ENCODE results near the gene MSRB1. TPM values are rescaled to one million over a fixed set of nuclear protein-coding genes. Genes with fewer than 3 reads are reported as not detected.
A peak's percentile ranks its signal among the peaks of the same experiment; 100 is the strongest.

Gene MSRB1
- total and polyA plus RNA-seq, 2 of the 13 experiments (the other 11 are each of a cell fraction or from before 2014, with no cell fraction given) = 32.1 to 75.4 TPM

DNA sequence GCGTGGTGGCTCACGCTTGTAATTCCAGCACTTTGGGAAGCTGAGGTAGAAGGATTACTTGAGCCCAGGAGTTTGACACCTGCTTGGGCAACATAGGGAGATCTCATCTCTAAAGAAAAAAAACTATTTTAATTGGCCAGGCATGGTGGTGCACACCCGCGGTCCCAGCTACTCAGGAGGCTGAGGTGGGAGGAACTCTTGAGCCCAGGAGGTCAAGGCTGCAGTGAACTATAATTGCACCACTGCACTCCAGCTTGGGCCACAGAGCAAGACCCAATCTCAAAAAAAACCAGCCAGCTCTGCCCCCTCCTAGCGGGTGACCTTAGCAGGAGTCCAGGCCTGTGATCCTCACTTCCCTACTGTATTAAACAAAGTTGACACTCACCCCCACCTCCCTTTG, 18.9 kb downstream of the MSRB1 start:
- intact Hi-C loops (cut with micrococcal nuclease; ENCODE audit: unreplicated experiment) (no loop called here), in situ Hi-C loops (cut with HindIII; ENCODE audit: extremely low pct_ligation_motif_present, low pct_unique_long_range_greater_than_20kb) (loop anchor here (5.0 kb wide), 1 partner anchor 62 kb away; no protein-coding TSS in a partner anchor)
- no peak for ATAC-seq
- ChIA-PET CTCF (ENCODE audit: low intra/inter-chr PET ratio, low total read pairs) (interaction anchor here (1.3 kb wide), 1 partner anchor 61 kb away, joined by 4 read pairs; no protein-coding TSS in a partner anchor), POLR2A (interaction anchor here (1.0 to 1.4 kb wide), 3 partner anchors 17 to 231 kb away, joined by 3 to 8 read pairs (median 4); partner anchors contain the start of genes RPS2 and TRAF7)
- no peaks in the 10 kb centered on the region for H3K9me3 ChIP-seq (ENCODE audit: low read length)
- TF ChIP-seq, protein P1, sequence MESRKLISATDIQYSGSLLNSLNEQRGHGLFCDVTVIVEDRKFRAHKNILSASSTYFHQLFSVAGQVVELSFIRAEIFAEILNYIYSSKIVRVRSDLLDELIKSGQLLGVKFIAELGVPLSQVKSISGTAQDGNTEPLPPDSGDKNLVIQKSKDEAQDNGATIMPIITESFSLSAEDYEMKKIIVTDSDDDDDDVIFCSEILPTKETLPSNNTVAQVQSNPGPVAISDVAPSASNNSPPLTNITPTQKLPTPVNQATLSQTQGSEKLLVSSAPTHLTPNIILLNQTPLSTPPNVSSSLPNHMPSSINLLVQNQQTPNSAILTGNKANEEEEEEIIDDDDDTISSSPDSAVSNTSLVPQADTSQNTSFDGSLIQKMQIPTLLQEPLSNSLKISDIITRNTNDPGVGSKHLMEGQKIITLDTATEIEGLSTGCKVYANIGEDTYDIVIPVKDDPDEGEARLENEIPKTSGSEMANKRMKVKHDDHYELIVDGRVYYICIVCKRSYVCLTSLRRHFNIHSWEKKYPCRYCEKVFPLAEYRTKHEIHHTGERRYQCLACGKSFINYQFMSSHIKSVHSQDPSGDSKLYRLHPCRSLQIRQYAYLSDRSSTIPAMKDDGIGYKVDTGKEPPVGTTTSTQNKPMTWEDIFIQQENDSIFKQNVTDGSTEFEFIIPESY (CRISPR knock-in tag; IDR thresholded peaks at IDR 0.05) = peak; percentile 68; the same call in 1 of the 2 replicates
- peak; percentile 93 for TF ChIP-seq ZNF121 (CRISPR knock-in tag; IDR thresholded peaks at IDR 0.05)
- no peak for TF ChIP-seq SAFB2 (CRISPR knock-in tag; IDR thresholded peaks at IDR 0.05; ENCODE audit: borderline replicate concordance, low read depth)
- TF ChIP-seq ZNF460 (CRISPR knock-in tag; IDR thresholded peaks at IDR 0.05; ENCODE audit: borderline replicate concordance) = peak; percentile 84; the same call in 1 of the 2 replicates
- TF ChIP-seq RARA (CRISPR knock-in tag; IDR thresholded peaks at IDR 0.05) = 0 out of 2 replicates have a peak, but pooled peaks have one; percentile 32
- TF ChIP-seq KAT2B (IDR thresholded peaks at IDR 0.05; ENCODE audit: borderline replicate concordance, low read depth, low read length) = no peak
- peak overlapping the region in 1 of 3 experiments; percentile 38; a peak in 1 of 6 replicates for H3K4me3 ChIP-seq (replicated peaks in 1 of 3; ENCODE audit: insufficient read depth in 1 of 3, low read depth in 2 of 3, low read length in 3 of 3)
- no TSS peak for BruUV-seq (replicated peaks)
- no peaks in the 10 kb centered on the region for H3K36me3 ChIP-seq (replicated peaks in 1 of 2; ENCODE audit: control insufficient read depth in 1 of 2, insufficient read depth in 2 of 2, low read length in 2 of 2)
- no peaks in the 10 kb centered on the region for H3K79me2 ChIP-seq (ENCODE audit: insufficient read depth, low read length)
- DNase-seq (ENCODE audit: low spot score) = no peak
- peaks cover 16 to 47% of the 10 kb centered on the region in 2 experiments for H3K27me3 ChIP-seq (ENCODE audit: control insufficient read depth in 1 of 2, insufficient read depth in 2 of 2, low read length in 2 of 2)
- H3K4me2 ChIP-seq (ENCODE audit: low read depth, low read length) = peak overlapping the region; percentile 66
- no peak for FAIRE-seq
- peaks cover 55% of the 10 kb centered on the region for H3K4me1 ChIP-seq (ENCODE audit: insufficient read depth, low read length)
- H3K27ac ChIP-seq (ENCODE audit: extremely low read length, insufficient read depth, low read length) = no peak overlapping the region
- H2AFZ ChIP-seq (ENCODE audit: low read length) = no peak overlapping the region
- 8% methylated on average over 5 of the region's 5 CpGs for WGBS (ENCODE audit: low lambda C conversion rate)
- H4K20me1 ChIP-seq (ENCODE audit: insufficient read depth, low read length) = 0 out of 2 replicates have a peak, but pooled peaks cover 2% of the 10 kb centered on the region
- no peak overlapping the region for H3K9ac ChIP-seq (ENCODE audit: insufficient read depth, low read depth, low read length)

Data from HepG2 (cell line).